ENCODE data around the gene IL1RL1.

Gene IL1RL1

GRCh38 chr2:102304711-102305611 is 6.4 kb upstream of the IL1RL1 start:
- no peak for TF ChIP-seq CTCF (IDR thresholded peaks at IDR 0.05)

GRCh38 chr2:102306125-102306524 is 5.2 kb upstream of the IL1RL1 start:
- TF ChIP-seq CTCF (IDR thresholded peaks at IDR 0.05): no peak

- TF ChIP-seq CTCF (IDR thresholded peaks at IDR 0.05): no peak
Observed at GRCh38 chr2:102313025-102313424, 1.7 kb downstream of the IL1RL1 start.

- TF ChIP-seq CTCF (IDR thresholded peaks at IDR 0.05): no peak
Observed at GRCh38 chr2:102313471-102313870, 2.1 kb downstream of the IL1RL1 start.

- TF ChIP-seq CTCF (IDR thresholded peaks at IDR 0.05): no peak
Observed at GRCh38 chr2:102313950-102314349, 2.6 kb downstream of the IL1RL1 start.

GRCh38 chr2:102315921-102316320 is 4.6 kb downstream of the IL1RL1 start:
- TF ChIP-seq CTCF (IDR thresholded peaks at IDR 0.05): no peak

- TF ChIP-seq CTCF (IDR thresholded peaks at IDR 0.05): no peak
Observed at GRCh38 chr2:102317715-102318114, 6.4 kb downstream of the IL1RL1 start.

All from LNCAP (cell line).